ENCODE results near the gene PCDHA5.
A peak's percentile ranks its signal among the peaks of the same experiment; 100 is the strongest.
"Not testable (repeated sequence)": the region's sequence is repeated elsewhere in the genome, so short reads cannot be mapped to it uniquely, and the experiment has no call there.

PCDHA5 gene

GRCh38 chr5:140827704-140828361 is 6.4 kb downstream of the PCDHA5 start, which contains the start of gene PCDHA6:
PCDHA6 (plus strand) TSS chr5:140827960; CDS start chr5:140828092, 132 bp downstream.
- no peak for DNase-seq

DNA sequence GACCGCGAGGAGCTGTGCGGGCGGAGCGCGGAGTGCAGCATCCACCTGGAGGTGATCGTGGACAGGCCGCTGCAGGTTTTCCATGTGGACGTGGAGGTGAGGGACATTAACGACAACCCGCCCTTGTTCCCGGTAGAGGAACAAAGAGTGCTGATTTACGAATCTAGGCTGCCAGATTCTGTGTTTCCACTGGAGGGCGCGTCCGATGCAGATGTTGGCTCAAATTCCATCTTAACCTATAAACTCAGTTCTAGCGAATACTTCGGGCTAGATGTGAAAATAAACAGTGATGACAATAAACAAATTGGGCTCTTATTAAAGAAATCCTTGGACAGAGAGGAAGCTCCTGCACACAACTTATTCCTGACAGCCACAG is 6.9 kb downstream of the PCDHA5 start:
- no peak for DNase-seq

- not testable (repeated sequence) for DNase-seq
These were observed 8.4 kb downstream of the PCDHA5 start for GRCh38 chr5:140829511-140830501.

- no peak for DNase-seq
These were observed 12.6 kb downstream of the PCDHA5 start, which contains the start of gene PCDHA7 for GRCh38 chr5:140833993-140834392. PCDHA7 (plus strand) TSS chr5:140834269; CDS start chr5:140834384, 115 bp downstream.

GRCh38 chr5:140834439-140835008 is 13.1 kb downstream of the PCDHA5 start:
- not testable (repeated sequence) for DNase-seq

DNA sequence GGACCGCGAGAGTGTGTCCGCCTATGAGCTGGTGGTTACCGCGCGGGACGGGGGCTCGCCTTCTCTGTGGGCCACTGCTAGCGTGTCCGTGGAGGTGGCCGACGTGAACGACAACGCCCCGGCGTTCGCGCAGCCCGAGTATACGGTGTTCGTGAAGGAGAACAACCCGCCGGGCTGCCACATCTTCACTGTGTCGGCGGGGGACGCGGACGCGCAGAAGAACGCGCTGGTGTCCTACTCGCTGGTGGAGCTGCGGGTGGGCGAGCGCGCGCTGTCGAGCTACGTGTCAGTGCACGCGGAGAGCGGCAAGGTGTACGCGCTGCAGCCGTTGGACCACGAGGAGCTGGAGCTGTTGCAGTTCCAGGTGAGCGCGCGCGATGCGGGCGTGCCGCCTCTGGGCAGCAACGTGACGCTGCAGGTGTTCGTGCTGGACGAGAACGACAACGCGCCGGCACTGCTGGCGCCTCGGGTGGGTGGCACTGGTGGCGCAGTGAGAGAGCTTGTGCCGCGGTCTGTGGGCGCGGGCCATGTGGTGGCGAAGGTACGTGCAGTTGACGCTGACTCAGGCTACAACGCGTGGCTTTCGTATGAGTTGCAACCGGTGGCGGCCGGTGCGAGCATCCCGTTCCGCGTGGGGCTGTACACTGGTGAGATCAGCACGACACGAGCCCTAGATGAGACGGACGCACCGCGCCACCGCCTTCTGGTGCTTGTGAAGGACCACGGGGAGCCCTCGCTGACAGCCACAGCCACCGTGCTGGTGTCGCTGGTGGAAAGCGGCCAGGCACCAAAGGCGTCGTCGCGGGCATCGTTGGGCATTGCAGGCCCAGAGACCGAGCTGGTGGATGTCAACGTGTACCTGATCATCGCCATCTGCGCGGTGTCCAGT is 14.5 kb downstream of the PCDHA5 start:
- no peak for DNase-seq

GRCh38 chr5:140840978-140841962 is 19.9 kb downstream of the PCDHA5 start, which contains the start of gene PCDHA8:
PCDHA8 (plus strand) TSS chr5:140841187; CDS start chr5:140841322, 135 bp downstream.
- peak; percentile 4 for DNase-seq

DNA sequence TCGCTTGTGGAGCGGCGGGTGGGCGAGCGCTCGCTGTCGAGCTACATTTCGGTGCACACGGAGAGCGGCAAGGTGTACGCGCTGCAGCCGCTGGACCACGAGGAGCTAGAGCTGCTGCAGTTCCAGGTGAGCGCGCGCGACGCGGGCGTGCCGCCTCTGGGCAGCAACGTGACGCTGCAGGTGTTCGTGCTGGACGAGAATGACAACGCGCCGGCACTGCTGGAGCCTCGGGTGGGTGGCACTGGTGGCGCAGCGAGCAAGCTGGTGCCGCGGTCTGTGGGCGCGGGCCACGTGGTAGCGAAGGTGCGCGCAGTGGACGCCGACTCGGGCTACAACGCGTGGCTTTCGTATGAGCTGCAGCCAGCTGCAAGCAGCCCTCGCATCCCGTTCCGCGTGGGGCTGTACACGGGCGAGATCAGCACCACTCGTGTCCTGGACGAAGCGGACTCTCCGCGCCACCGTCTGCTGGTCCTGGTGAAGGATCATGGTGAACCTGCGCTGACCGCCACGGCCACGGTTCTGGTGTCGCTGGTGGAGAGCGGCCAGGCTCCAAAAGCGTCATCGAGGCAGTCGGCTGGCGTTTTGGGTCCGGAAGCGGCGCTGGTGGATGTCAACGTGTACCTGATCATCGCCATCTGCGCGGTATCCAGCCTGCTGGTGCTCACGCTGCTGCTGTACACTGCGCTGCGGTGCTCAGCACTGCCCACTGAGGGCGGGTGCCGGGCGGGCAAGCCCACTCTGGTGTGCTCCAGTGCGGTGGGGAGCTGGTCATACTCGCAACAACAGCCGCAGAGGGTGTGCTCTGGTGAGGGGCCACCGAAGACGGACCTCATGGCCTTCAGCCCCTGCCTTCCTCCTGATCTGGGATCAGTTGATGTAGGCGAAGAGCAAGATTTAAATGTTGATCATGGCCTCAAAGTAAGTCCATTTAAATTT is 21.7 kb downstream of the PCDHA5 start:
- DNase-seq, result no peak

DNA sequence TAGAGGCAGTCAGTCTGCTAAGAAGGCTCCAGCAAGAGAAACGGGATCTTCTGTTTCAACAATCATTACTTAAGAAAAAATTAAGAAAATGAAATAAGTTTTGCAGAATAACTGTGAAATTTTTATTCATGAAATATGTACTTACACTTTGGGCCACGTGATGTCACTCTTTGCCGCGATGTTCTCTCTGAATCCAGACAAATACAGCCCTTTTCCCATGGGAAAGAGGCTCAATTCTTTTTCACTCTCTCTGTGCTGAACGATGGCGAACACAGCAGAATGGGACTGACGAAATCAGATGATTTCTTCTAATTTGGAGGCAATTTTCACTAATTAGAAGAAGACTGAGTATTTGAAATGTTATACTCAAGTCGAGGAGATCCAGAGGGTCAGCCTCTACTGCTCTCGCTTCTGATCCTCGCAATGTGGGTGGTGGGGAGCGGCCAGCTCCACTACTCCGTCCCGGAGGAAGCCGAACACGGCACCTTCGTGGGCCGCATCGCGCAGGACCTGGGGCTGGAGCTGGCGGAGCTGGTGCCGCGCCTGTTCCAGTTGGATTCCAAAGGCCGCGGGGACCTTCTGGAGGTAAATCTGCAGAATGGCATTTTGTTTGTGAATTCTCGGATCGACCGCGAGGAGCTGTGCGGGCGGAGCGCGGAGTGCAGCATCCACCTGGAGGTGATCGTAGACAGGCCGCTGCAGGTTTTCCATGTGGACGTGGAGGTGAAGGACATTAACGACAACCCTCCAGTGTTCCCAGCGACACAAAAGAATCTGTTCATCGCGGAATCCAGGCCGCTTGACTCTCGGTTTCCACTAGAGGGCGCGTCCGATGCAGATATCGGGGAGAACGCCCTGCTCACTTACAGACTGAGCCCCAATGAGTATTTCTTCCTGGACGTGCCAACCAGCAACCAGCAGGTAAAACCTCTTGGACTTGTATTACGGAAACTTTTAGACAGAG is 27.0 kb downstream of the PCDHA5 start, which contains the start of gene PCDHA9:
Gene PCDHA9, plus strand, starts transcription at position 244 of the 964 bp plus-strand sequence. Its CDS starts 114 bp downstream, at position 358.
- DNase-seq, result not testable (repeated sequence)

DNA sequence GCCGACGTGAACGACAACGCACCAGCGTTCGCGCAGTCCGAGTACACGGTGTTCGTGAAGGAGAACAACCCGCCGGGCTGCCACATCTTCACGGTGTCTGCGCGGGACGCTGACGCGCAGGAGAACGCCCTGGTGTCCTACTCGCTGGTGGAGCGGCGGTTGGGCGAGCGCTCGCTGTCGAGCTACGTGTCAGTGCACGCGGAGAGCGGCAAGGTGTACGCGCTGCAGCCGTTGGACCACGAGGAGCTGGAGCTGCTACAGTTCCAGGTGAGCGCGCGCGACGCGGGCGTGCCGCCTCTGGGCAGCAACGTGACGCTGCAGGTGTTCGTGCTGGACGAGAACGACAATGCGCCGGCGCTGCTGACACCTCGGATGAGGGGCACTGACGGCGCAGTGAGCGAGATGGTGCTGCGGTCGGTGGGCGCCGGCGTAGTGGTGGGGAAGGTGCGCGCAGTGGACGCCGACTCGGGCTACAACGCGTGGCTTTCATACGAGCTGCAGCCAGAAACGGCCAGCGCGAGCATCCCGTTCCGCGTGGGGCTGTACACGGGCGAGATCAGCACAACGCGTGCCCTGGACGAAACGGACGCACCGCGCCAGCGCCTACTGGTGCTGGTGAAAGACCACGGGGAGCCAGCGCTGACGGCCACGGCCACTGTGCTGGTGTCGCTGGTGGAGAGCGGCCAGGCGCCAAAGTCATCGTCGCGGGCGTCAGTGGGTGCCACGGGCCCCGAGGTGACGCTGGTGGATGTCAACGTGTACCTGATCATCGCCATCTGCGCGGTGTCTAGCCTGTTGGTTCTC is 28.6 kb downstream of the PCDHA5 start:
- DNase-seq, result not testable (repeated sequence)

GRCh38 chr5:140855772-140856674 is 34.6 kb downstream of the PCDHA5 start, which contains the start of gene PCDHA10:
PCDHA10 (plus strand) TSS chr5:140855897; CDS start chr5:140856049, 152 bp downstream.
- DNase-seq, result no peak

- no peak for DNase-seq
These were observed 36.0 kb downstream of the PCDHA5 start for GRCh38 chr5:140857177-140857986.

DNA sequence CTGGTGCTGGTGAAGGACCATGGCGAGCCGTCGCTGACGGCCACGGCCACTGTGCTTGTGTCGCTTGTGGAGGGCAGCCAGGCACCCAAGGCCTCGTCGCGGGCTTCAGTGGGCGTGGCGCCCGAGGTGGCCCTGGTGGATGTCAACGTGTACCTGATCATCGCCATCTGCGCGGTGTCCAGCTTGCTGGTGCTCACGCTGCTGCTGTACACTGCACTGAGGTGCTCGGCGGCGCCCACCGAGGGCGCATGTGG is 36.5 kb downstream of the PCDHA5 start:
- DNase-seq, result no peak

GRCh38 chr5:140862441-140863295 is 41.3 kb downstream of the PCDHA5 start:
- DNase-seq, result no peak
